IMR-90 (cell line): ENCODE results near the gene HECTD2. TPM values are rescaled to one million over a fixed set of nuclear protein-coding genes. Genes with fewer than 3 reads are reported as not detected.

Experiments used
- ATAC-seq: fragments of 200-7000 bp; cut with Tn5 transposase; 2 replicates; pipeline ENCODE4 v1.9.1; 2020; ENCODE audit warnings: low read depth, mild to moderate bottlenecking, moderate library complexity
- BruUV-seq: library from RNA; stranded (reverse); fragments of 400-500 nt; replicated peaks from 2 replicates; lab custom pipeline; 2021; lab: Mats Ljungman, UMichigan
- CTCF ChIA-PET: fragments of 300-600 bp; formaldehyde crosslinking; extraction: SDS; loops from one replicate; lab custom pipeline; 2021; ENCODE audit warnings: antibody characterized with exemption; lab: Yijun Ruan, JAX
- POLR2A ChIA-PET: fragments of 300-600 bp; sonication (Branson Sonifier 250); formaldehyde crosslinking; loops from one replicate; lab custom pipeline; 2022; ENCODE audit warnings: antibody characterized with exemption; ENCODE audit not compliant: unreplicated experiment; lab: Charles Lee
- DNase-seq: peaks from one replicate; pipeline ENCODE4 v3.0.0; 2013
- H2AFZ ChIP-seq: replicated peaks from 2 replicates; pipeline ENCODE3; 2013; ENCODE audit warnings: low read length, mild to moderate bottlenecking; ENCODE audit not compliant: poor library complexity
- H2AK5ac ChIP-seq: 2 replicates; pipeline ENCODE4 v1.6.1; 2013; ENCODE audit warnings: low read depth, low read length, inconsistent platforms
- H2AK9ac ChIP-seq: replicated peaks from 2 replicates; pipeline ENCODE3; 2013; ENCODE audit warnings: mild to moderate bottlenecking, low read depth, low read length, moderate library complexity; ENCODE audit not compliant: poor library complexity
- H2BK120ac ChIP-seq: 2 replicates; pipeline ENCODE4 v1.6.1; 2013; ENCODE audit warnings: low read depth, low read length, inconsistent platforms
- H2BK15ac ChIP-seq: 3 replicates; pipeline ENCODE4 v1.6.1; 2013; ENCODE audit warnings: low read depth, low read length, inconsistent platforms
- H2BK20ac ChIP-seq: 2 replicates; pipeline ENCODE4 v1.6.1; 2013; ENCODE audit warnings: low read depth, mild to moderate bottlenecking, inconsistent platforms, low read length, moderate library complexity
- H2BK5ac ChIP-seq: 2 replicates; pipeline ENCODE4 v1.6.1; 2013; ENCODE audit warnings: mild to moderate bottlenecking, low read depth, low read length, inconsistent platforms; ENCODE audit not compliant: poor library complexity, severe bottlenecking
- H3K14ac ChIP-seq: replicated peaks from 2 replicates; pipeline ENCODE4 v1.6.1; 2013; ENCODE audit warnings: low read depth, low read length, inconsistent platforms
- H3K18ac ChIP-seq: 2 replicates; pipeline ENCODE4 v1.6.1; 2013; ENCODE audit warnings: low read depth, low read length, control low read depth
- H3K23ac ChIP-seq: 2 replicates; pipeline ENCODE4 v1.6.1; 2013; ENCODE audit warnings: low read depth, low read length, inconsistent platforms
- H3K27ac ChIP-seq: 2 replicates; pipeline ENCODE4 v1.5.1; 2013; ENCODE audit warnings: mild to moderate bottlenecking, control low read depth, low read length; ENCODE audit not compliant: insufficient read depth
- H3K27me3 ChIP-seq: 2 replicates; pipeline ENCODE4 v1.6.1; 2013; ENCODE audit warnings: low read length; ENCODE audit not compliant: control insufficient read depth, insufficient read depth
- H3K36me3 ChIP-seq: 2 replicates; pipeline ENCODE4 v1.6.1; 2013; ENCODE audit warnings: low read length, mixed read lengths; ENCODE audit not compliant: control insufficient read depth, insufficient read depth
- H3K4ac ChIP-seq: 2 replicates; pipeline ENCODE4 v1.6.1; 2013; ENCODE audit warnings: low read depth, low read length, inconsistent platforms
- H3K4me1 ChIP-seq: 2 replicates; pipeline ENCODE4 v1.6.1; 2013; ENCODE audit warnings: low read length, mixed read lengths; ENCODE audit not compliant: control insufficient read depth, insufficient read depth
- H3K4me2 ChIP-seq: 2 replicates; pipeline ENCODE4 v1.6.1; 2013; ENCODE audit warnings: low read depth, mild to moderate bottlenecking, control low read depth, low read length, moderate library complexity
- H3K4me3 ChIP-seq: 2 replicates; pipeline ENCODE4 v1.5.1; 2013; ENCODE audit warnings: low read depth, mild to moderate bottlenecking, control low read depth, low read length, moderate library complexity; ENCODE audit not compliant: insufficient read depth
- H3K56ac ChIP-seq: 2 replicates; pipeline ENCODE4 v1.6.1; 2013; ENCODE audit warnings: low read length, inconsistent platforms; ENCODE audit not compliant: insufficient read depth; ENCODE audit errors: extremely low read depth
- H3K79me1 ChIP-seq, 2 experiments: 2 replicates each; pipeline ENCODE4 v1.6.1; 2013; ENCODE audit warnings: low read length in 2 of 2, inconsistent platforms in 1 of 2, low read depth in 1 of 2
- H3K9ac ChIP-seq: 2 replicates; pipeline ENCODE4 v1.6.1; 2013; ENCODE audit warnings: low read depth, low read length, control low read depth
- H3K9me1 ChIP-seq: 2 replicates; pipeline ENCODE4 v1.6.1; 2013; ENCODE audit warnings: low read length, inconsistent platforms; ENCODE audit not compliant: insufficient read depth
- H3K9me3 ChIP-seq: 2 replicates; pipeline ENCODE4 v1.6.1; 2013; ENCODE audit warnings: low read length; ENCODE audit not compliant: control insufficient read depth, insufficient read depth
- H4K20me1 ChIP-seq: 2 replicates; pipeline ENCODE4 v1.6.1; 2013; ENCODE audit warnings: low read length, inconsistent platforms; ENCODE audit not compliant: insufficient read depth
- H4K5ac ChIP-seq: 2 replicates; pipeline ENCODE4 v1.6.1; 2013; ENCODE audit warnings: mild to moderate bottlenecking, low read depth, low read length, control low read depth
- H4K8ac ChIP-seq, 2 experiments: 2 replicates each; pipeline ENCODE4 v1.6.1; 2013; ENCODE audit warnings: low read depth in 2 of 2, low read length in 2 of 2, control low read depth in 1 of 2, inconsistent platforms in 1 of 2
- H4K91ac ChIP-seq: 2 replicates; pipeline ENCODE4 v1.6.1; 2013; ENCODE audit warnings: low read depth, low read length, inconsistent platforms; ENCODE audit not compliant: insufficient read depth
- BHLHE40 ChIP-seq: fragments of 150-350 bp; IDR thresholded peaks from 2 replicates; pipeline ENCODE4 v1.6.1; 2016; ENCODE audit warnings: mild to moderate bottlenecking, low read depth, low read length
- CHD1 ChIP-seq: IDR thresholded peaks from 2 replicates; pipeline ENCODE4 v1.6.1; 2012; ENCODE audit warnings: low read depth, low read length, improper control_type of control experiment
- MAFK ChIP-seq: IDR thresholded peaks from 2 replicates; pipeline ENCODE4 v1.6.1; 2012; ENCODE audit warnings: low read depth, low read length, improper control_type of control experiment
- WGBS, 2 experiments: methylation state at CpG; one replicate each; pipeline versions ENCODE4 v1.1.5 to v1.1.7; 2013; ENCODE audit warnings: missing lambda C conversion rate in 2 of 2; ENCODE audit not compliant: insufficient read length in 1 of 2; ENCODE audit errors: extremely low coverage in 2 of 2; 5-methylcytosine and 5-hydroxymethylcytosine counted together
- dilution Hi-C: fragments of 300-500 bp; cut with HindIII; formaldehyde crosslinking; loops from one replicate; pipeline ENCODE4 v1.14.3; 2018; ENCODE audit warnings: low sequenced_read_pairs; ENCODE audit not compliant: unreplicated experiment
- in situ Hi-C: fragments of 300-500 bp; cut with MboI; formaldehyde crosslinking; loops from 3 replicates; pipeline ENCODE4 v1.14.3; 2019; ENCODE audit warnings: low sequenced_read_pairs, inconsistent platforms, mixed read lengths
- intact Hi-C: fragments of 100-400 bp; cut with micrococcal nuclease; formaldehyde crosslinking; loops from 2 replicates; pipeline ENCODE4 v1.10.0; 2022
- polyA plus RNA-seq, 3 experiments: library from polyadenylated mRNA; depleted of rRNA; stranded (reverse); fragments of >200 nt; gene quantifications; 2 replicates each; pipeline ENCODE4 v1.2.3, GENCODE V29; 2012; ENCODE audit warnings: low replicate concordance in 1 of 3
- total RNA-seq: library from RNA; depleted of rRNA; stranded (reverse); fragments of >200 nt; gene quantifications from 2 replicates; pipeline ENCODE4 v1.2.3, GENCODE V29; 2012

HECTD2 gene
- total and polyA plus RNA-seq, 2 of the 4 experiments (the other 2 are of a cell fraction), result 5.2 to 5.9 TPM

DNA sequence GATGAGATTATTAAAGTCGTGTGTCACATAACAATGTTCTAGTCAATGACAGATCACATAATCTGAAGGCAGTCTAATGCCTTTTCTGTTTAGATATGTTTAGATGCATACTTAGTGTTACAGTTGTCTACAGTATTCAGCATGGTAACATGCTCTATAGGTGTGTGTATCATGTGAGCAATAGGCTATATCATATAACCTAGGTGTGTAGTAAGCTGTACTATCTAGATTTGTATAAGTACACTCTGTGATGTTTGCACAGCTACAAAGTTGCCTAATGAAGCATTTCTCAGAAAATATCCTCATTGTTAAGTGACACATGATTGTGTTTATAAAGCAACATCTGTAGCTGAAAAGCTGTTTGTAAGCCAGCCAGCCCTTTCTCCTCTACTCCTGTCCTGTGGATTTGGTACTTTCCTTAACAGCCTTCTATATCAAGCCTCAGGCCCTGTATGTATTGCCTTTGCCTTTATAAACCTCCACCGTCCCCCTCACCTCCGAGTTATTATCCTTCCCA, 6.3 kb downstream of the HECTD2 start:
- no peaks in the 10 kb centered on the region; the same call in 1 of the 2 replicates for H3K9me1 ChIP-seq
- H3K4ac ChIP-seq, result no peak overlapping the region
- no peaks in the 10 kb centered on the region; the same call in 1 of the 2 replicates for H4K20me1 ChIP-seq
- no peaks in the 10 kb centered on the region for H3K4me1 ChIP-seq
- POLR2A ChIA-PET, result no interaction called here
- peaks cover 21 to 41% of the 10 kb centered on the region in 2 experiments for H3K79me1 ChIP-seq
- CTCF ChIA-PET, result interaction anchor here (0.6 to 0.7 kb wide), 3 partner anchors 49 to 302 kb away, joined by 3 to 4 read pairs (median 3); no protein-coding TSS in a partner anchor
- no peak overlapping the region for H2AFZ ChIP-seq
- dilution Hi-C loops, result no loop called here
- H2BK15ac ChIP-seq, result no peak overlapping the region
- ATAC-seq, result no peak
- BruUV-seq, result no TSS peak
- DNase-seq, result no peak
- H2BK120ac ChIP-seq, result no peak overlapping the region
- no peaks in the 10 kb centered on the region for H3K36me3 ChIP-seq
- H4K8ac ChIP-seq, result no peak overlapping the region
- H2AK9ac ChIP-seq, result no peak overlapping the region
- intact Hi-C loops, result no loop called here
- in situ Hi-C loops, result no loop called here
- WGBS, 2 experiments, result no CpG with 5 or more reads among the region's 3 CpGs
- H3K27ac ChIP-seq, result no peak overlapping the region
- no peak overlapping the region for H4K91ac ChIP-seq
- peak overlapping the region; percentile 24; the same call in 1 of the 2 replicates for H3K23ac ChIP-seq
- no peak for TF ChIP-seq BHLHE40
- no peak for TF ChIP-seq MAFK
- no peak for TF ChIP-seq CHD1
- no peaks in the 10 kb centered on the region for H3K27me3 ChIP-seq
- H3K56ac ChIP-seq, result no peak overlapping the region
- H2BK20ac ChIP-seq, result no peak overlapping the region
- no peak overlapping the region for H3K4me2 ChIP-seq
- H2BK5ac ChIP-seq, result no peak overlapping the region
- no peak overlapping the region for H3K14ac ChIP-seq
- no peak overlapping the region for H2AK5ac ChIP-seq
- no peak overlapping the region for H4K5ac ChIP-seq
- no peaks in the 10 kb centered on the region for H3K9me3 ChIP-seq
- no peak overlapping the region for H3K4me3 ChIP-seq
- no peak overlapping the region for H3K18ac ChIP-seq
- no peak overlapping the region for H3K9ac ChIP-seq
